Skeletal muscle cell (primary cell): Measurements from ENCODE around the gene ARHGAP4.

ENCODE experiments used
- DNase-seq: peaks from one replicate; pipeline ENCODE4 v3.0.0-alpha.2; 2010; ENCODE audit warnings: low read depth
- H3K4me3 ChIP-seq: 2 replicates; pipeline ENCODE4 v1.5.1; 2011; ENCODE audit warnings: low read depth, mild to moderate bottlenecking, control low read depth, low read length, moderate library complexity

The ARHGAP4 gene

GRCh38 chrX:153886915-153887314 lies 39.1 kb downstream of the ARHGAP4 start:
- H3K4me3 ChIP-seq, result no peak overlapping the region
- no peak for DNase-seq

DNA sequence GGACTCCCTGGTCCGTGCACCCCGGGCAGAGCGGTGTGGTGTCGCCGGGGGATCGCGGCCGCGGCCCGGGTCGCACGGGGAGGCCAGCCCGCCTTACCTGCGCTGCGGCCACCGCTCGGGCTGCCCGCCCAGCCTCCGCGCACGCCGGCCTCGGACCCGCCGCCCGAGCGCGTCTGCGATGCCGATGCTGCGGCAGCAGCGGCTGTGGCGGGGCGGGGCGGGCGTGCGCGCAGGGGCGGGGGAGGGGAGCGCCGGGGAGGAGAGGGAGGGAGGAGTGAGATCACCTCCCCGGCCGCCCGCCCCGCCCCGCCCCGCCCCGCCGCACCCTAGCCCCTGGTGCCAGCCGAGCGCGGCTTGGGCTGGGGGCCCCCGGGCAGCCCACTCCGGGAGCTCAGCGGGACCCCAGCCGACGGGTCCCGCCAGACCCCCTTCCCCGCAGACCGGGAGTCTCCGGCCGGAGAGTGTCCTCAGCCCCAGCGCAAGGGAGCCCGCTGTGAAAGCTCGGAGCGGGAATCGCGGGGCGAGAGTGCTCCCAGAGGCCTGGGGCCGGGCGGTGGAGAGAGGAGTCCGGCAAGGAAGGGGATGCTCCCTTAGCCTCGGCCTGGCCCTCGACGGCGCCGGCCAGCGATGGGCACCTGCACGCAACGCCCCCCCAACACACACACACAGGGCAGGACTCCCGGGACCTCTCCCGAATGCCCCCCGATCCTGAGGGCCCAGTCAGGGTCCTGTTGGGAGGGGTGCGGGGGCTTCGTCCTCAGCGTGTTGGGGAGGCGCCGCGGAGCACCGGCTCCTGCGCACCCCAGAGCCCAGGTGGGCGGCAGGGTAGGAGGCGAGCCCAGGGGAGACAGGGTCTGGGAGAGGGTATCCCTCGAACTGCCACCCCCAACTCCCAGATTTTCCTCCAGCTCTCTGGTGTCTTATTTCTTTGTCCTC lies 39.8 kb downstream of the ARHGAP4 start, which contains the start of gene L1CAM:
TSS of gene L1CAM (minus strand) at position 206 of the 936 bp plus-strand sequence. CDS start 10,337 bp downstream, outside the sequence.
- peak within 1 kb of the TSS; percentile 22 for H3K4me3 ChIP-seq

DNA sequence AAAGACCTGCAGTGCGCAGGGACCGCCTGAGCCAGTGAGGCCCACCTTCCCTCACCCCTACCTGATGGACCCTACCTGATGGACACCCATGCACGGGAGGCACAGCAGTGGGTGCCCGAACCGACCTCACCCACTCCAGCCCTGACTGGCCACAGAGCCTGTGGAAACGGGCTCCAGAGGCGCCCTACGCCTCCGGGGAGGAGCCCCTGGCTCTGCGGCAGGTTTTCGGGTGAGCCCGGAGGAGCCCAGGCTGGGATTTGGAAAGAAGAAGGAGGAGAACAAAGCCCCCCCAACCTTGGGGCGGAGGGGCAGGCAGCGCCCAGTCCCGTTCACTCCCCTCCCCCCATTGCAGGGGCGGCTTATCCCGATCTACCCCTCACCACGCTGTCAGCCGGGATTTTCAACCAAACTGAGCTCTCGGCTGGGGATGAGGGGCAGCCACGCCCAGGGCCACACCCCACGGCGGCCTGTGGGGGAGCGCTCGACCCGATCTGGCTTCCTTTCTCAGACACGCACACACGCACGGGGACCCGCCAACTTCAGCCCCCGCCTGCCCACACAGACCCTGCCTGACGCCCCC lies 40.8 kb downstream of the ARHGAP4 start:
- DNase-seq, result no peak
- H3K4me3 ChIP-seq, result peak overlapping the region; percentile 22

More for the DNA sequence above, 39.8 kb downstream of the ARHGAP4 start, which contains the start of gene L1CAM:
- no peak for DNase-seq

GRCh38 chrX:153884590-153884989 lies 41.5 kb downstream of the ARHGAP4 start:
- H3K4me3 ChIP-seq, result no peak overlapping the region
- DNase-seq, result no peak

DNA sequence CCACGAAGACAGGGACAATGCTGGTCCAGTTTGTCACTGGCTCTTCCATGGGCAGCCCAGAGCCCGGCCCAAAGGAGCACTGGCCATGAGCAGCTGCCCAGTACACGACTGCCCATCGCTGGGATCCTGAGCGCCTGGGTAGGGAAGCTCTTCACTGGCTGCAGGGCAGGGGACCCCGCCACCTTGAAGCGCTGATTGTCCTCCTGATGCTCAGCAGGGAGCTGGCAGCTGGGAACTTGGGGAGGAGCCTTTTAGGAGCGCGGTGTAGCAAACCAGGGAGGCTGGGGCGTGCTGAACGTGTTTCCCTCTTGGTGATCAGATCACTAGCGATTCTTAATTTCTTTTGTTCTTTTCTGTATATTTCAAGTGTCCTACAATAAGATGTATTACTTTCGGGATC lies 41.9 kb downstream of the ARHGAP4 start:
- no peak overlapping the region for H3K4me3 ChIP-seq
- DNase-seq, result no peak

- no peak overlapping the region for H3K4me3 ChIP-seq
- DNase-seq, result no peak
Observed at GRCh38 chrX:153883163-153883843, 42.8 kb downstream of the ARHGAP4 start.

- no peak overlapping the region for H3K4me3 ChIP-seq
- DNase-seq, result no peak
Observed at GRCh38 chrX:153882557-153882956, 43.5 kb downstream of the ARHGAP4 start.

GRCh38 chrX:153882086-153882498 lies 44.0 kb downstream of the ARHGAP4 start:
- H3K4me3 ChIP-seq, result no peak overlapping the region
- no peak for DNase-seq

DNA sequence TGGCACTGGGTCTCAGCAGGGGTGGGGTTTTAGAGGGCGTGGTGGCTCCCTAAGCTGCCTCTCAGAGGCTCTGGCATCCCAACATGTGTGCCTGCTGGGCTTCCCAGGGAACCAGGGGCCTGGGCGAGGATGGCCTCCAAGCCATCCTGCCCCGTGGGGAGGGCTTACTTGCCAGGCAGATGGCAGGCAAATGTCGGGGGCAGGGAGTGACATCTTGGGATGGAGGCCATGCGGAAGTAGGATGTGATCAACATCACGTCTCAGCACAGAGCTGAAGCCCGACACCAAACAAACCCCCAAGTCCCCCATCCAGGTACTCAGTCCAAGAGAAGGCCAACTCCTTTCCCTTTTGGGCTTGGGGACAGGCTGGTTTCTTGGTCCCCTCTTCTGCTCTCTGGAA lies 44.8 kb downstream of the ARHGAP4 start:
- no peak for DNase-seq
- H3K4me3 ChIP-seq, result no peak overlapping the region

DNA sequence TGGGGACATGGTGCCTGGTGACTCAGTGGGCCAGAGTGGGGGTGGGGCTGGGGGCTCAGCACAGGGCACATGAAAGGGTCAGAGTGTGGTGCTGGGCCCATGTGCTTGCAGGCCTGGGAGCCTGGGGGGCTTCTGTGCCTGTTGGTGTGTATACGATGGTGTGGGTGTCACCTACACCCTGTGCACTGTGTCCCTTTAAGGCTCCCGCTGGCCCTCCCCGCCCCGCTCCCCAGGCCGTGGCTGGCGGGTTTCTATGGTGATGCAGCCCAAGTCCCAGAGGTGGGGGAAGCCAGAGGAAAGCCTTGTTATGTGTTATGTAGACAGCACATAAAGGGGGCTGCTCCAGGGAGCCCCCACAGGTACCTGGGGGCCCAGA lies 45.6 kb downstream of the ARHGAP4 start:
- no peak overlapping the region for H3K4me3 ChIP-seq
- DNase-seq, result no peak

- no peak overlapping the region for H3K4me3 ChIP-seq
- DNase-seq, result no peak
Observed at GRCh38 chrX:153879741-153880439, 46.2 kb downstream of the ARHGAP4 start.

DNA sequence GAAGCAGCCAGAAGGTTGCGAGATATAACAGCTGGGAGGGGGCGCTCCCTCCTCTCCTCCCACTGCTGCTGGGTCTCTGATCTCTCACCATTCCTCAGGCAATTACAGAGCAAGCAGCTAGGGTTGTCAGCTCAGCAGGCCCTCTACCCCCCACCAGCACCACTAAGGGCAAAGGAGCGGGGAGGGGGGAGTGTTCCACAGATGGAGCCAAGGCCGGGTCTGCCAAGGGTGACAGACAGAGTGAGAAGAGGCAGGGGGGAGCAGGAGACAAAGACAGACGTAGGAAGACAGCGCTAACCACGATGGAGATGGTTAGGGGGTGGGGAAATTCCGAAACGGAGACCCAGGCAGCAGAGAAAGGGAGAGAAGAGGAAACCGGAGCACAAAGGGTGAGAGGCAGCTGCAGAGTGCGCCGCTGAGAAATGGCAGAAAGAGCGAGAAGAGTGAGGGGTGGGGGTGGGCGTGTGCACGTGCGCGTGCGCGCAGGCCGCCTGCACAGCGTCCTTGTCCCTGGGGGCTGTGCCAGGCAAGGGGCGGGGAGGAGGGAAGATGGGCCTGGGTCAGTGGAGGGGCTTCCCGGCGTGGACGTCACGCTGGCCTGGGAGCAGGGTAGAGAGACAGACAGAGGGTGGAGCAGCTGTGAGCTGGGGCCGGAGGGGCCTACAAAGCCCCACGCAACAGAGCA lies 47.0 kb downstream of the ARHGAP4 start:
- H3K4me3 ChIP-seq, result no peak overlapping the region
- DNase-seq, result no peak

- no peak for DNase-seq
- no peak overlapping the region for H3K4me3 ChIP-seq
Observed at GRCh38 chrX:153878345-153878744, 47.7 kb downstream of the ARHGAP4 start.

DNA sequence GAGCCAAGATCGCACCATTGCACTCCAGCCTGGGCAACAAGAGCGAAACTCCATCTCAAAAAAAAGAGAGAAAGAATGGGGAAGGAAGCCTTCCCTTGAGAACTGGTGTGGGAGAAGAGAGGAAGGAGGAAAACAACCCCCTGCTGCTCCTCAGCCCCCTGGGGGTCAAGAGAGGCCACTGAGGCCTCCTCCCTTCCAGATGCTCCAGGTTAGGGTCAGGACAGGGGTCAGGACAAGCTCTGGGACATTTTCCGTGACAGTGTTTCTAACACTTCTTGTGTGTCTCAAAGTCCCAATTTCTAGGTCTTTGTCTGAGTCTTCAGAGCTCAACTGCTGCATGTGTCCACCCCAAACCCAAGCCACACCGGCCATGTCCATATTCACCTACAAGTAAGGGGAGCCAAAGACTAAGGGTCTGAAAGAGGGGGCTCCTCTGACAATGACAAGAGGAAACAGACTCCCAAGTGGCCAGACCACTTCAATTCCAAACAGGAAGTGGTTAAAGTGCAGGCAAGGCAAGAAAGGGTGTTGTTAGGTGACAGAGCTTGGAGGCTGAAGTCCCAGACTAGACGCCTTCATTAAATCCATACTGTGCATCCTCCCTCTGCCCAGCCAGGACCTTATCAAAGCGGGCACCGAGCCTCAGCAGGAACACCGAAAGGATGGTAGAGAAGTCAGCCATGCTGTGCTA lies 48.3 kb downstream of the ARHGAP4 start:
- DNase-seq, result no peak
- no peak overlapping the region for H3K4me3 ChIP-seq

DNA sequence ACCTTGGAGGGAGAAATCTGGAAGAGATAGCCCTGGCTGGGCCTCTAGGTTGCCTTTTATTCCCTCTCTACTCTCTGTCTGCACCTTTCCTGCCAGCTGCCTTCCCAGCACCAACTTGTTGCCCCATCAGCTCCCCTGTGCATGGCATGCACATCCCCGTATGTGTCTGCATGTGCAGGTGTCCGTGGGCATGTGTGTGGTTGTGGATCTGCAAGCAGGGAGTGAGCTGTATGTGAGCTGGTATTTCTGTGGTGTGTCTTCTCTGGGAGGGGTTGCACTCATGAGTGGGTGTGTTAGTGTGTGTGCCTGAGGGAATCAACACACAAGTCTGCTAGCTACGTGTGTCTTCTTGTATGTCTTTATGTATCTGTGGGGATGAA lies 50.0 kb downstream of the ARHGAP4 start:
- no peak for DNase-seq
- H3K4me3 ChIP-seq, result no peak overlapping the region

DNA sequence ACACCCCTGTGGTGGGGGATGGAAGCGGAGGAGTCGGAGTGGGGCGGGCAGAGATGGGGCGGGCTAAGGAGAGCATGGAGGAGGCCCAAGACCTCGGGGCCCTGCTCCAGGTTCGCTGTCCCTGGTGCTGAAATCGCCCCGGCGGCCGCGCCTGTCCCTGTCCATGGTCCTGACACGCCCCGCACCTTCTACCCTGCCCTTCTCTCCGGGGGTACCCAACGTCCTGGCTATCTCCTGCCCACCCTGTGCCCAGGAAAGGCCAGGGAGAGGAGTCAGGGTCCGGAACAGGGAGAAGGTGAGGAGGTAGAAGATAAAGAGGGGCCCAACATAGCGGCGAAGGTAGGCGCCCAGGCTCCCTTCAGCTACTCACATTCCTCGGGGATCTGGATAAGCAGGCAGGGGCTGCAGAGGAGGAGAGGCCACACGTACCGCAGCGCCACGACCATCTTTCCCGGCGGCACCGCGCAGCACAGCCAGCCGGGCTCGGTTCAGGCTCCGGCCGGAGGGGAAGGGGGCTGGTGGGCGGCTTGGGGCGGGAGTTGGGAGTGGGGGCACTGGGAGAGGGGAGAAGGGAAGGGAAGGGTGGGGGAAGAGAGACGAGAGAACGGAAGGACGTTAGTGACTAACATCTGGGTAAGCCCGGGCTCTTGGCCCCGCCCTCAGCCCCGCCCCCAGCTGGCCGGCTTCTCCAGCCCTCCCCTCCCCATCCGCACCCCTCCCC lies 50.5 kb downstream of the ARHGAP4 start:
- H3K4me3 ChIP-seq, result no peak overlapping the region
- DNase-seq, result no peak

DNA sequence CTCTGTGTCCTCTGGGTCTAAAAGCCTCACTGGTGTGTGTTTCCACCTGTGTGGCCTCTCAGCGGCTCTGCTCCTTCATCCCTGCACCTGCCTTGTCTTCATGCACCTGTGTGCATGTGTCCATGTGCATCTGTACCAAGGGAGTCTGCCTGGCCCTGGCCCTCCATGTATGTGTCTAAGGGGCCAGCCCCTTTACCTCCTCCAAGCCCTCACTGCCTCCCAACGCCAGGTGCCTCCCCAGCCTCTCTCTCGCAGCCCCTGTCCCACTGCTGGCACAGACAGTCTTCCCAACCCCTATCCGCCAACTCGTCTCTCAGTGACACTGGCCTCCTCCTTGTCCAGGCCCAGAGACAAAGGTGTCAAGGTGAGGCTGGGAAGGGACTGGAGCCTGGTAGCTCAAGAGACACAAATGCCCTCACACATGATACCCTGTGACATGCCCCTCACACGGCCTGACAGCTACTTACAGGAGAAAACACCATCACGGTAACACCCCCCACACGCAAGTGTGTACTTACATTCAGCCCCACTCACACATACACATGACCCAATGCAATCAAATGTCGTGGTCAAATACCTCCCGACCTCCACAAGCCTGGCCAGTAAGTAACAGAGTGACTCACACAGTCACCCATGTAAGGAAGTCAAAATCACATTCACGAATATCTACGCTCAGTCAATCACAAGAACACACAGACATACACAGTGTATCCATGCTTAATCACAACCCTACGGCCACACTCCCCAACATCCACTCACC lies 51.5 kb downstream of the ARHGAP4 start:
- H3K4me3 ChIP-seq, result no peak overlapping the region
- DNase-seq, result no peak

GRCh38 chrX:153874085-153874365 lies 52.0 kb downstream of the ARHGAP4 start:
- no peak overlapping the region for H3K4me3 ChIP-seq
- no peak for DNase-seq
